MM.1S (cell line): ENCODE results near the gene DDX55.

Experiments used
- CTCF ChIP-seq: fragments of 300-600 bp; sonication (generic); IDR thresholded peaks from 2 replicates; pipeline ENCODE4 v1.5.1; 2016; ENCODE audit warnings: antibody characterized with exemption, low read length, mixed read lengths
- EZH2 ChIP-seq: fragments of 300-600 bp; sonication (generic); optimal IDR thresholded peaks from 2 replicates; pipeline ENCODE3; 2017; ENCODE audit warnings: low read depth, mild to moderate bottlenecking, antibody characterized with exemption, low read length, mixed read lengths

GRCh38 chr12:123578243-123578642 lies 23.7 kb upstream of the DDX55 start:
- TF ChIP-seq CTCF (no peak), EZH2 (no peak)
